Epithelial cell of esophagus (primary cell): ENCODE results near the gene NLRP1.

ENCODE experiments used
- DNase-seq: peaks from one replicate; pipeline ENCODE4 v3.0.0; 2010; ENCODE audit warnings: low read depth
- H3K4me3 ChIP-seq: 2 replicates; pipeline ENCODE4 v1.5.1; 2011; ENCODE audit warnings: mild to moderate bottlenecking, low read length, control low read depth
- CTCF ChIP-seq: IDR thresholded peaks from 2 replicates; pipeline ENCODE4 v1.5.1; 2011; ENCODE audit warnings: low read depth, mild to moderate bottlenecking, low read length, control low read depth, inconsistent platforms; ENCODE audit not compliant: insufficient read depth; ENCODE audit errors: missing control alignments

NLRP1 gene

GRCh38 chr17:5535436-5535835 is 48.9 kb downstream of the NLRP1 start:
- DNase-seq, result no peak
- H3K4me3 ChIP-seq, result no peak overlapping the region
- no peak for TF ChIP-seq CTCF

GRCh38 chr17:5533486-5534315 is 50.6 kb downstream of the NLRP1 start:
- TF ChIP-seq CTCF, result no peak
- no peak for DNase-seq

GRCh38 chr17:5532581-5532980 is 51.7 kb downstream of the NLRP1 start:
- no peak for TF ChIP-seq CTCF
- no peak for DNase-seq
- no peak overlapping the region for H3K4me3 ChIP-seq

More at GRCh38 chr17:5533486-5534315, 50.6 kb downstream of the NLRP1 start:
- H3K4me3 ChIP-seq, result no peak overlapping the region

GRCh38 chr17:5531085-5531418 is 53.3 kb downstream of the NLRP1 start:
- H3K4me3 ChIP-seq, result no peak overlapping the region
- no peak for DNase-seq
- no peak for TF ChIP-seq CTCF

- no peak overlapping the region for H3K4me3 ChIP-seq
- no peak for DNase-seq
- no peak for TF ChIP-seq CTCF
Observed at GRCh38 chr17:5530265-5531084, 53.8 kb downstream of the NLRP1 start.

GRCh38 chr17:5527601-5528250 is 56.6 kb downstream of the NLRP1 start:
- H3K4me3 ChIP-seq, result no peak overlapping the region
- no peak for TF ChIP-seq CTCF
- DNase-seq, result no peak
